Hematopoietic multipotent progenitor cell treated with erythropoietin and hydrocortisone succinate and interleukin-3 and kit ligand, for 6 days (in vitro differentiated cells): ENCODE data around the gene HNRNPM.
"Not testable (repeated sequence)": the region's sequence is repeated elsewhere in the genome, so short reads cannot be mapped to it uniquely, and the experiment has no call there.

ENCODE experiments used
- DNase-seq: peaks from one replicate; pipeline ENCODE4 v3.0.0-alpha.2; 2015

The HNRNPM gene, protein sequence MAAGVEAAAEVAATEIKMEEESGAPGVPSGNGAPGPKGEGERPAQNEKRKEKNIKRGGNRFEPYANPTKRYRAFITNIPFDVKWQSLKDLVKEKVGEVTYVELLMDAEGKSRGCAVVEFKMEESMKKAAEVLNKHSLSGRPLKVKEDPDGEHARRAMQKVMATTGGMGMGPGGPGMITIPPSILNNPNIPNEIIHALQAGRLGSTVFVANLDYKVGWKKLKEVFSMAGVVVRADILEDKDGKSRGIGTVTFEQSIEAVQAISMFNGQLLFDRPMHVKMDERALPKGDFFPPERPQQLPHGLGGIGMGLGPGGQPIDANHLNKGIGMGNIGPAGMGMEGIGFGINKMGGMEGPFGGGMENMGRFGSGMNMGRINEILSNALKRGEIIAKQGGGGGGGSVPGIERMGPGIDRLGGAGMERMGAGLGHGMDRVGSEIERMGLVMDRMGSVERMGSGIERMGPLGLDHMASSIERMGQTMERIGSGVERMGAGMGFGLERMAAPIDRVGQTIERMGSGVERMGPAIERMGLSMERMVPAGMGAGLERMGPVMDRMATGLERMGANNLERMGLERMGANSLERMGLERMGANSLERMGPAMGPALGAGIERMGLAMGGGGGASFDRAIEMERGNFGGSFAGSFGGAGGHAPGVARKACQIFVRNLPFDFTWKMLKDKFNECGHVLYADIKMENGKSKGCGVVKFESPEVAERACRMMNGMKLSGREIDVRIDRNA

DNA sequence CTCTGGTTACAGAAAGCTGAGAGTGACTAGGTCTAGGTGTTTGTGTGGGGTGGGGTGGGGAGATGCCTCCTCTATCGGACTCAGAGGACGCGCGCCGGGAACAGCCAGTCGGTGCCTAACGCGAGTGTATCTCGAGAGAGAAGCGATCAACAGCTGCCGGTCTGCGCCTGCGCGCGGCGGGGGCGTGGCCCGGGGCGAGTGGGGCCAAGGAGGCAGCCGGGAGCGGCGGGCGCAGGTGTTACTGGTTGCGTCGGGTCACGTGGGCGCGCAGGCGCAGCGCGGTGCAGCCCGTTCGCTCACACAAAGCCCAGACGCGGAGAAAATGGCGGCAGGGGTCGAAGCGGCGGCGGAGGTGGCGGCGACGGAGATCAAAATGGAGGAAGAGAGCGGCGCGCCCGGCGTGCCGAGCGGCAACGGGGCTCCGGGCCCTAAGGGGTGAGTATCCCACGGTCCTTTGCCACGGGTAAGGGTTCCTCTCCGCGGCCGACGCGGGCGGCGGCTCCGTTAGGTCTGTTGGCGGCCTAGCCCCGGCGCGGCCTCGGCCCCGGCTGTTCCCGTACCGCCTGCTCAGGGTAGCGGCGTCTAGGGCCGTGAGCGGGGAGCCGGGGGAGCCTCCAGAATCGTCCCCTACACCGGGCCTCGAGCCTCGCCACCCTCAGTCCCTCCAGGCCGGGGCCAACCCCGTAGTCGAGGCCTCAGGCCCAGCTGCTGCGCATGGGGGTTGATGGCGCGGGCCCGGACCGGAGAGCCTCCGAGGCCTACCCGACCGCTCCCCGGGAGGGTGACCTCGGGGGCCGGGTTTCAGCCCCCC lies at the start of gene HNRNPM:
Gene HNRNPM, plus strand, starts transcription at position 299 of the 811 bp plus-strand sequence. Its CDS starts 24 bp downstream, at position 323.
- DNase-seq: peak; percentile 97

DNA sequence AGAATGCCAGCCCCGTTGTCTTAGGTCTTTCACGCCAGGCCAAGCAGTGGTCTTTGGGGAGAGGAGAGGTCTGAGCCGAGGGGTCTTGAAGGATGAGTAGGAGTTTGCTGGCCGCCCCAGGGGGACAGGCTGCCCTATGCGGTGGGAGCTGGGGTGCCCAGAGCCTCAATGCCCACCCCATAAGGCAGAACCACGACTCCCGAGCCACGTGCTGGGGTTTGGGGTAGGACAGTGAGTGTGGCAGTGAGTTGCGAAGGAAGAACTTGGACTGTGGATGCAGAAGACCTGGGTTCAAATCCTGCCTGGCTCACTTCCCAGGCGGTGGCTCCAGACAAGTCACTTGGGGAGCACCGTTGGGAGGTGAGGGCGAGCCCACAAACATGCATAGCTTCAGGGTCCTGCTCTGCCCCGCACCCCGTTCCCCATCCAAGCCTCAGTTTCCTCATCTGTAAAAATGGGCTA lies 49.1 kb upstream of the HNRNPM start:
- no peak for DNase-seq

DNA sequence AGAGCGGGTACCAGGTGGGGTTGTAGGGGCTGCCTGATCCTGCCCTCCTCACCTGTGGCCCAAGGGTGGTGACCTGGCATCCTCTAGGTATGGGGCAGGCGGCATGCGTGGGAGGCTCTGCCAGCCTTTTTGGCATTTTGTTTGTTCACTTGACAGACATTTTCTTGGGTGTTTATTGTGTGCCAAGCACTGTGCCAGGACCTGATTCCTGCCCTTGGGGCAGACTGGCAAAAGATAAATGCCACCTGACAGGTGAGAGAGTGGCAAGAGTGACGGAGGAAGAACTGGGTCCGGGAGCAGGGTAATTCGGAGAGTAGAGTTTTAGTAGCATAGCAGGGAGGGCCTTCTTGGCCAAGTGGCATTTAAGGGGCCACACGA lies 48.6 kb upstream of the HNRNPM start:
- no peak for DNase-seq

DNA sequence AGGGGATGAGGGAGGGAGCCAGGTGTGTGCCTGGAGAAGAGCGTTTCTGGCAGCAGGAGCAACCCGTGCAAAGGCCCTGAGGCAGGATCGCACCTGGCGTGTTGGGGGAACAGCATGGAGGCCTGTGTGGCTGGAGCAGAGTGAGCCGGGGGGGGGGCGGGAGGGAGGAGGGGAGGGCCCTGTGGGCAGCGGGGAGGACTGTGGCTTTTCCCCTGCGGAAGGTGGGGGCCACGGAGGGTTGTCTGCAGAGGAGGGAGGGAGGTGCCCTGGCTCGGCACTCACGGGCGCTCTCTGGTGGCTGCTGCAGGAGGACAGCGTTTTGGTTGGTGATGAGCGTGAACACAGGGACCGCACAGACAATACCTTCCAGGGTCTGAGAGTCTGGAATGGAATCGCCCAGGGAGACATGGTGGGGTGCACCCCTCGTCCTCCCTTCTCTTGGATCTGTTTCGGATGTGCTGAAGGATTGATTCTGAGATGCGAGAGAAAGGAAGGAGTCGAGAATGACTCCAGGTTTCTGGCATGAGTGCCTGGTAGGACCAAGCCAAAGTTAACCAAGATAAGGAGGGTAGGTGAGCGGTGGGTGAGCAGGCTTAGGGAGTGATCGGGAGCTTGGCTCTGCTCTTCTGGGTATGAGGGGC lies 48.1 kb upstream of the HNRNPM start:
- peak; percentile 91 for DNase-seq

DNA sequence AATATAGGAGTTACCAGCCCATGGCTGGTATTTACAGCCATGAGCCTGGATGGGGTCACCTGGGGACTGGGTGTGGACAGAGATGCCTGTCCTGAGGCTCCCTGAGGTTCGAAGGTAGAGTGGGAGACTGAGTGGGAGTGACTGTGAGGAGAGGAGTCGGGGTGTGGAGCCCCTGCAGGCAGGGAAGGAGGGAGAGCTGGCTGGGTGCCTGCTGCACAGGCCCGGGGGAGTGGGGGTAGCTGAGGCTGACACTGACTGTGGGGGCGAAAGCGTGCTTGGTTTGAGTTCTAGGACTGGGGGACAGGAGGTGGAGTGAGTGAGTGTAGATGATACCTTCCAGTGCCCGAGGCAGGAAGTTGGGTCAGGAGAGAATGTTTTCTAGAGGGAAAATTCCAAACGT lies 47.5 kb upstream of the HNRNPM start:
- no peak for DNase-seq

DNA sequence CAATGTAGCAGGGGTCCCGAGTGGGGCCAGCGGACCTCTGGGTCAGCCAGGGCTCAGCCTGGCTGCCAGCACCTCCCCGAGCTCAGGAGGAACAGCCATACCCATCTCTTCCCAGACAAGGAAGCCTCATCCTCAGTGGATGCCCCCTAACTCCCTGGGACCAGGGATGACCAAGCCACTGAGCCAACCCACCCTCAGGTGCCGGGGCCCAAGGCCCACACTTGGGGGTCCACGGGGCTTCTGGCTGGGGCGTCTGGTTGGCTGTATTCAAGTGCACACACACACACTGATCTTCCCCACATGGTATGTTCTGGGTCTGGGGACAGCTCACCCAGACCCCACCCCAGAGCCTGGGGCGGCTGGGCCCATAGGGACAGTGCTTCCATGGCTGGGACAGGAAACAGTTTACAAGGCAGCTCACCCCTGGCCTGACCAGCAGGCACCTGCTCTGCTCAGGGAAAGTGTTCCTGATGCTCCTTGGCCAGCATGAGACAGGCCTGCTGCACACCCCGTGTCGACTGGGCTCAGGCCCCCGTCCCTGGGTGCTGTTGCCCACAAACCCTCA lies 46.9 kb upstream of the HNRNPM start:
- no peak for DNase-seq

DNA sequence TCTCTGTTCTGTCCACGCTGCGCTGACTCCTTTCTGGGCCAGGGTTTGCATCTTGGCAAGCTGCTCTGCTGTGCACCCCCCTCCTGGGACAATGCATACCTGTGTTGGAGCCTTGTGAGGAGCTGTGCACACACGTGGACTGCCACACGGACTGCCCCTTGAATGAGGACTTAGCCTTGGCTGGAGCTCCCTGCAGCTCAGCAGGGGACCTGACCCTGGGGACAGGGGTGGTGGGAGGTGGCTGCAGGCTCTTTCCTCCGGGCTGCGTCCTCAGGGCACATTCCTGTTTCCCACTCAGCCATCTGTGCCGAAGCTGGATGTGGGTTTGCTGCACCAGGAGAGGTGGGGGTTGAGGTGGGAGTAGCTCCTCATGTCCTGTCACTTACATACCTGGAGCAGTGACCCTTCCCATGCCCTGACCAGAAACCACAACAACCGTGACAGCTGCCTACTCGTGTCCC lies 46.4 kb upstream of the HNRNPM start:
- no peak for DNase-seq

DNA sequence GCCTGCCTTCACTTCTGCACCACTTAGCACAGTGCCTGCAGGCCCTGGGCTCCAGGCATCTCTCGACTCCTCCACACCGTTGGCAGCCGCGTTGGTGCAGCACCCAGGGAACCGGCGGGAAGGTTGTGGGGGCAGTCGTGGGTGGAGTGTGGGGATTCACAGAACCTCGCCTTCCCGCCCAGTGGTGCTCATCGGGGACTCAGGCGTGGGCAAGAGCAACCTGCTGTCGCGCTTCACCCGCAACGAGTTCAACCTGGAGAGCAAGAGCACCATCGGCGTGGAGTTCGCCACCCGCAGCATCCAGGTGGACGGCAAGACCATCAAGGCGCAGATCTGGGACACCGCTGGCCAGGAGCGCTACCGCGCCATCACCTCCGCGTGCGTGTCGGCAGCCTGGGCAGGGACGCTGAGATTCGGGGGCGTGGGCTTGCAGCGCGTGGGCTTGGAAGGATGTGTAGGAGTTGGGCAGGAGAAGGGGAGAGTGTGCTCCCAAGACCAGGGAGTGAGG lies 45.0 kb upstream of the HNRNPM start:
- no peak for DNase-seq

DNA sequence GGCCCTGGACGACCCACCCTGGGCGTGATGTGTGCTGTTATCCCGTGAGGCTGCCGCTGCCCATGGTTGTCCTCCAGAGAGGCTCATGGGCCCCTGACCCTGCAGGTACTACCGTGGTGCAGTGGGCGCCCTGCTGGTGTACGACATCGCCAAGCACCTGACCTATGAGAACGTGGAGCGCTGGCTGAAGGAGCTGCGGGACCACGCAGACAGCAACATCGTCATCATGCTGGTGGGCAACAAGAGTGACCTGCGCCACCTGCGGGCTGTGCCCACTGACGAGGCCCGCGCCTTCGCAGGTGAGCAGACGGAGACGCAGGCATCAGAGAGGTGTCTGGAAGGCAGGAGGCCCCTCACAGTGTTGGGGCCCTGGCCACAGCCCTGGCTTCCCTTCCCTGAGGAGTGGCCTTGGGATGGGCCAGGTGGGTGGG lies 42.8 kb upstream of the HNRNPM start:
- DNase-seq: no peak

DNA sequence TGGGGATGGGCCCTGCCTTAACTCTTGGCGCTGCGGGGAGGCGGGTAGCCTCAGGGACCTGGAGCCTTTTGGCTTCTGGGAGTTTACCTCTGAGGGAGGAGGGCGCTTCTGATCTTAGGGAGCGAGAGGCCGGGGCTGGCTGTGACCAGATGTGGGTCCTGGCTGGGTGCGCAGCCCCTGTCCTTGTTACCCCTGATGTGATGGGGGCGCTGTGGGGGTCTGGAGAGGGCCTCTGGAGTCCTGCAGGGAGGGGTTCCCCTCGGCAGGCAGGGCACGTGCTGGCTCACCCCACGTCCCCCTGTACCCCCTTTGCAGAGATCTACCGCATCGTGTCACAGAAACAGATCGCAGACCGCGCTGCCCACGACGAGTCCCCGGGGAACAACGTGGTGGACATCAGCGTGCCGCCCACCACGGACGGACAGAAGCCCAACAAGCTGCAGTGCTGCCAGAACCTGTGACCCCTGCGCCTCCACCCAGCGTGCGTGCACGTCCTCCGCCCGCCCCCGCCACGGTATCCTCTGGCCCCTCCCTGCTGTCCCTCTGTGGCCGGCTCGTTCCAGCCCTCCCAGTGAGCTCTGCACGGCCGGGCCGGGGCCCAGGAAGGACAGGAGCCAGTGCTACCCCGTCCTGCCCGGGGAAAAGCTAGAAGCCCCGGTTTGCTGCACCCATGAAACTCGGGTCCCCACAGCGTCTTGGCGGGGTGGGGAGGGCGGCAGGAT lies 41.5 kb upstream of the HNRNPM start:
- DNase-seq: no peak

DNA sequence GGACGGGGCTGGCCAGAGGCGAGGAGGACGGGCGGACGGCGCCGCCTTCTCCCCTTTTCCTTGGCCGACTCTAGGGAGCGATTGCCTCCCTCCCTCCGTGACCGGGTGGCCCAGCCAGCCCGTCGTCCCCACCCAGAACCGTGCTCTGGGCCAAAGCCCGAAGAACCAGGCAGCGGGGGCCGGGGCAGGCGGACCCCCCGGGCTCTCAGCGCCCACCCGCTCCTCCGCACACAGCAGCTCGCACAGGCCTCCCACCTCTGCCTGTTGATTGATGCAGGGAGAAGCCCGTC lies 41.0 kb upstream of the HNRNPM start:
- DNase-seq: no peak

DNA sequence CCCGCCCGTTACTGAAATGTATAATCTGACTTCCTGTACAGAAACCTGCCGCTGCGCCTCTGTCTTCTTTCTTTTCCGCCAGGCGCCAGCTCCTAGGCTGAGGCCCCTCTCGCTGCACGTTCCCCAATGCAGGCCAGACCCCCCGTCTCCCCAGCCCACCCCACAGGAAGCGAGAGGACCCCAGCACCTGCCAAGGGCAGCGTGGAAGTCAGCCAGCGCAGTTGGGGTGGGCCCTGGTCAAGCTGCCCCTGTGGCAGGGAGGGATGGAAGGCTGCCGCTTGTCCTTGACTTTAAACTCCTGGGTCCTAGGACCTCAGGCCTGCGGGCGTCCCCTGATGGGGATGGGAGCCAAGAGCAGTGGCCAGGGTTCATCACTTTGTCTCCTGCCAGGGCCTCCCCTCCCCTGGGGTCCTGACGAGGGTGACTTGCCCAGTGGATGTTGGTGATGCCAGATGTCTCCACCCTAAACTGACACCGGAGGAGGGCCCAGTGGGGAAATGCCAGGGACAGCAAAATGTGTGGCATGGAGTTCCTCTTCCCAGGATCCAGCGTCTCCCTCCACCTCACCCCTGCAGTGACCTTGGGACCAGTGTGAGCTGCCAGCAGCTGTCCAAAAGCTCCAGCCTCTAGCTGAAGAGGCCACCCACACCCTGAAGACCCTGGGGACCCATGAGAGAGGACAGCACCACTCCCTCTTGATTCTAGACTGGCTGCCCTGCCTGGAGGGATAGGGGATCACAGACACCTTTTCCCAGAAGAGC lies 40.2 kb upstream of the HNRNPM start:
- no peak for DNase-seq

DNA sequence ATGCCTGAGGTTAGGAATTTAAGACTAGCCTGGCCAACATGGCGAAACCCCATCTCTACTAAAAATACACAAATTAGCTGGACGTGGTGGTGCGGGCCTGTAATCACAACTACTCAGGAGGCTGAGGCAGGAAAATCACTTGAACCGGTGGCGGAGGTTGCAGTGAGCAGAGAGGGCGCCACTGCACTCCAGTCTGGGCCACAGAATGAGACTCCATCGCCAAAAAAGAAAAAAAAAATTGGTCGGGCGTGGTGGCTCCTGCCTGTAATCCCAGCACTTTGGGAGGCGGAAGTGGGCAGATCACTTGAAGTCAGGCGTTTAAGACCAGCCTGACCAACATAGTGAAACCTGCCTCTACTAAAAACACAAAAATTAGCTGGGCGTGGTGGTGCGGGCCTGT lies 34.1 kb upstream of the HNRNPM start:
- DNase-seq: not testable (repeated sequence)

DNA sequence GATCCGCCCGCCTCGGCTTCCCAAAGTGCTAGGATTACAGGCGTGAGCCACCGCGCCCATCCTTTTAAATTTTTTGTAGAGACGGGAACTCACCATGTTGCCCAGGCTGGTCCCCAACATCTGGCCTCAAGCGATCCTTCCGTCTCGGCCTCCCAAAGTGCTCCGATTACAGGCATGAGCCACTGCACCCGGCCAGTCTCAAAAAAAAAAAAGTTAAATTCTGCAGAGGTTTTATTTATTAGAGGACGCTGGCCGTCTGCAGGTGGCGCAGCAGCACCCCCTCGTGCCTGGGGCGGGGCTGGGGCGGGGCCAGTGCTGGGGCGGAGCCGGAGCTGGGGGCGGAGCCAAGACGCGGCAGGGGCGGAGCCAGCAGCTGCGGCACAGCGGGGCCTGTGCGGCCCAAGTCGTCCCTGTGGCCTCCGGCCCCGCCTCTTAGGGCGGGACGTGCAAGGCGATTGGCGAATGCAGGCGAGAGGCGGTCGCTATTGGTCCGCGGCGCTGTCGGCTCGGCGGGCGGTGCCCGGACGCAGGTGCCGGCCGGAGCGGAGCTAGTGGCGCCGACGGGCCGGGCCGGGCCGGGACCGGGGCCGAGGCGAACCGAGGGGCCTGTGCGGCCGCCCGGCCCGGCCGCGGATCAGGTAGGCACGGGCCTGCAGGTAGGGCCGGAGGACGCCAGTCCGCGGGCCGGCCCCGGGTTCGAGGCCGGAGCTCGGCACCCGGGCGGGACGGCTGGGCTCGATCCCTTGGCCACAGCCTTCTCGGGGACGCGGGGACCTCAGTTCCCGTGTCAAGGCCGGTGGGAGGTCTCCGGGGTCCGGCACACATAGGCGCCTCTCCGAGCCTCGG lies 31.8 kb upstream of the HNRNPM start, which contains the start of gene MARCHF2:
Gene MARCHF2, plus strand, starts transcription at position 523 of the 846 bp plus-strand sequence. CDS start 8,536 bp downstream, outside the sequence.
- peak; percentile 97 for DNase-seq

DNA sequence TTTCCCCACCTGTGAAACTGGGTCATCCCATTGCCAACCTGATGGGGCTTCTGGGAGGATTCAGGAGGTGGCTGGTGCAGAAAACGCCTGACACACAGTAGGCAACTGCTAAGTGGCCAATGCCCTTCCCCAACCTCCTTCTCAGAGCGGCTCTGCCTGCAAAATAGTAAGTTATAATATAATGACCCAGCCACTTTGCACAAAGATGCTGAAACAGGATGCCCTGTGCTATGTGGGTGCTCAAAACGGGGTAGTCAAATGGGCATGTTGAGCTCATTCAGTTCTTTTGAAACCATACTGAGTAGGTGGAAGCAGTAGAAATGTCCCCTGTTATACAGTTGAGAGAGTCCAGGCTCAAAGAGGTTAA lies 31.2 kb upstream of the HNRNPM start:
- no peak for DNase-seq

DNA sequence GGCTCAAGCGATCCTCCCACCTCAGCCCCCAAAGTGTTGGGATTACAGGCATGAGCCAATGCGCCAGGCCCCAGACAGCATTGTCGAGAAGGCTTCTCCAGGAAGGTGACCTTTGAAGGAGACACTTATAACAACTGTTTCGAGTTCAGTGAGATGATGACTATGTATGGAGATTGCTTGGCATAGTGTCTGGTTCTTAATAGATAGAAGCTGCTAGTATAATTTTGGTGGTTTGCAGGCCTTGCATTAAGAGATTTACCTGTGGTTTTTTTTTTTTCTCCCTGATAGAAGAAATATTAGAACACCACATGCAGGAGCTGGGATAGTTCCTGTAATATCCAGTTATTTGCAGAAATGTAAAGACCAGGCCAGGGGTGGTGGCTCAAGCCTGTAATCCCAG lies 28.0 kb upstream of the HNRNPM start:
- peak; percentile 67 for DNase-seq

DNA sequence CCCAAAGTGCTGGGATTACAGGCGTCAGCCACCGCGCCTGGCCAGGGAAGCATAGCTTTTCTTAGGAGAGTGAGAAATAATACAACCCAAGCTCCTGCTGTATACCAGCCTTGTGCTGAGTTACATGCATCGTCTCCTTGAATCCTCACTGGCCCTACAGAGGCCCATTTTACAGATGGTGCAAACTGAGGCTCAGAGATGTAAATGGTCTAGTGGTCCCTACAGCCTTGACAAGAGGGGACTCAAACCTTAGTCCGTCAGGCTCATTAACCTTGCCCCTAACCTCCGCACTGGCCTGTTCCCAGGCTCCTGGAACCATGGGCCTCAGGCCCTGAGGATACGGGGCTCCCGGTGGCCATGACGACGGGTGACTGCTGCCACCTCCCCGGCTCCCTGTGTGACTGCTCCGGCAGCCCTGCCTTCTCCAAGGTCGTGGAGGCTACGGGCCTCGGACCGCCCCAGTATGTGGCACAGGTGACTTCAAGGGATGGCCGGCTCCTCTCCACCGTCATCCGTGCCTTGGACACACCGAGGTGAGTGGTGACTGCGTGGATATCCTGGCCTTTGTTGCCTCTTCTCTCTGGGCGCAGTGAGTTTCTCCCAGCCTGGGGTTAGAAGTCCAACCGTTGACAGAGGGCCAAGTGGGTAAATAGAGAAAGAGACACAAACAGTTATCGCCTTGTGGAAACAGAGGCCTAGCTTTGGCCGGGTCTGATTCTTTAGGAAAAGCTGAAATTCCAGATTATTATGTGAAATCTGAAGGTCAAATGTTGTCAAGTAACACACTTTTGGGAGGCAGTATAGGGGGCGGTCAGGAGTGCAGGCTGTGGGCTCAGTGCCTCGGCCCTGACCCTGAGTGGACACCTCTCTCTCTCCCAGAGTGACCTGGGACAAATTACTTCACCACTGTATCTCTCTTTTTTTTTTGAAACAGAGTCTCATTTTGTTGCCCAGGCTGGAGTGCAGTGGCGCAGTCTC lies 23.0 kb upstream of the HNRNPM start:
- DNase-seq: no peak

DNA sequence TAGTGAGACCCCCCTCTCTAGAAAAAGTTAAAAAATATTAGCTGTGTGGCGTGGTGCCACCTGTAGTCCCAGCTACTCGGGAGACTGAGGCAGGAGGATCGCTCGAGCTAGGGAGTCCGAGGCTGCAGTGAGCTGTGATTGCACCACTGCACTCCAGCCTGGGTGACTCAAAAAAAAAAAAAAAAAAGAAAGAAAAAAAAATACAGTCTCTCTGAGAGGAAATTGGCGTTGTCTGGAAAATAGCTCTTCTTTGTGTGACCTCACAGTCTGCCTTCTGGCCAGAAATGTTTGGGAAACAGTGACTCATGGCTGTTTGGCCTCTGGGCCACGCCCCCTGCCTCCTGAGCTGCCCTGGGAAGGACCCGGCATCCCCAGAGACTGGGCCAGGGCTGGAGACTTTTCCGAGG lies 21.0 kb upstream of the HNRNPM start:
- peak; percentile 83 for DNase-seq

DNA sequence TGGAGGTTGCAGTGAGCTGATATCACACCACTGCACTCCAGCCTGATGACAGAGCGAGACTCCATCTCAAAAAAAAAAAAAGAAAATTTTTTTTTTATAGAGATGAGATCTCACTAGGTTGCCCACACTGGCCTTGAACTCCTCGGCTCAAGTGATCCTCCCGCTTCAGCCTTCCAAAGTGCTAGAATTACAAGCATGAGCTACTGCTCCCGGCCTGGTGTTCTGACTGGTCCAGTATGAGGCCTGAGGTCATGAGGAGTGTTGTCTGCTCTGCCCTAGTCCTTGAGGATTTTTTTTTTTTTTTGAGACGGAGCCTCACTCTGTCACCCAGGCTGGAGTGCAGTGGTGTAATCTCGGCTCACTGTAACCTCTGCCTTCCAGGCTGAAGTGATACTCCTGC lies 19.4 kb upstream of the HNRNPM start:
- not testable (repeated sequence) for DNase-seq
